Sigmoid colon (tissue), 7 donors: ENCODE data around the gene TSC22D4. TPM values are rescaled to one million over a fixed set of nuclear protein-coding genes. Genes with fewer than 3 reads are reported as not detected.

Experiments used
- DNase-seq: peaks from one replicate; pipeline ENCODE4 v3.0.0-alpha.2; 2019
- H3K27ac ChIP-seq, 4 donors: fragments of 200-600 bp; sonication (generic); one replicate each; pipeline ENCODE4 v1.5.1; 2016 to 2019; ENCODE audit warnings: mild to moderate bottlenecking in 1 of 4
- H3K27me3 ChIP-seq, 3 donors: fragments of 200-600 bp; sonication (generic); one replicate each; pipeline ENCODE4 v1.5.1; 2019; ENCODE audit warnings: mild to moderate bottlenecking in 1 of 3
- H3K36me3 ChIP-seq, 4 donors: fragments of 200-600 bp; sonication (generic); one replicate each; pipeline ENCODE4 v1.5.1; 2016 to 2019
- H3K4me1 ChIP-seq, 4 donors: fragments of 200-600 bp; sonication (generic); one replicate each; pipeline ENCODE4 v1.5.1; 2017 to 2019
- H3K4me3 ChIP-seq, 4 donors: fragments of 200-600 bp; sonication (generic); one replicate each; pipeline ENCODE4 v1.5.1; 2017 to 2019; ENCODE audit warnings: mild to moderate bottlenecking in 2 of 4, moderate library complexity in 1 of 4
- H3K9me3 ChIP-seq, 4 donors: fragments of 200-600 bp in 3 of 4; sonication (generic) in 3 of 4; one replicate each; pipeline versions ENCODE4 v1.5.1 to v1.6.1; 2013 to 2019
- EP300 ChIP-seq, 4 donors: sonication (generic); formaldehyde crosslinking; IDR thresholded peaks; one replicate each; pipeline ENCODE4 v1.6.1; 2017; ENCODE audit warnings: antibody characterized with exemption in 4 of 4
- POLR2A ChIP-seq, 2 donors: fragments of 450-650 bp; IDR thresholded peaks; one replicate each; pipeline ENCODE4 v1.6.1; 2016; ENCODE audit warnings: antibody characterized with exemption in 2 of 2, mild to moderate bottlenecking in 2 of 2, moderate library complexity in 2 of 2
- POLR2AphosphoS5 ChIP-seq, 4 donors: sonication (generic); formaldehyde crosslinking; IDR thresholded peaks; one replicate each; pipeline ENCODE4 v1.6.1; 2017; ENCODE audit warnings: antibody characterized with exemption in 4 of 4
- WGBS, 2 donors: extraction: QIAGEN DNeasy Blood & Tissue Kit; methylation state at CpG; one replicate each; pipeline ENCODE4 v1.1.7; 2013; 5-methylcytosine and 5-hydroxymethylcytosine counted together
- intact Hi-C: fragments of 100-400 bp; cut with DNase I; formaldehyde crosslinking; loops from one replicate; pipeline ENCODE4 v1.15.1; 2023
- polyA plus RNA-seq, 3 donors: library from polyadenylated mRNA; stranded (reverse); fragments of 200-250 nt; gene quantifications; one replicate each; pipeline ENCODE4 v1.2.3, GENCODE V29; 2013
- total RNA-seq, 4 donors: library from RNA; depleted of rRNA; stranded (reverse); fragments of >200 nt; gene quantifications; one replicate each; pipeline ENCODE4 v1.1.0, GENCODE V29; 2016
- TF ChIP-seq, protein P1 (sequence below), 4 experiments: fragments of 450-650 bp in 3 of 4; fragments of 200-600 bp in 1 of 4; IDR thresholded peaks; one replicate each; pipeline ENCODE4 v1.5.1; 2016 to 2019; ENCODE audit warnings: antibody characterized with exemption in 4 of 4, mild to moderate bottlenecking in 3 of 4, moderate library complexity in 2 of 4
- donor health status: healthy with polysubstance abuse.
- donor health status: Bipolar disorder and iron deficiency.
- donor health status: healthy.

Gene TSC22D4
- total and polyA plus RNA-seq, 7 donors, result 24.4 to 53.5 (median 31.6) TPM

DNA sequence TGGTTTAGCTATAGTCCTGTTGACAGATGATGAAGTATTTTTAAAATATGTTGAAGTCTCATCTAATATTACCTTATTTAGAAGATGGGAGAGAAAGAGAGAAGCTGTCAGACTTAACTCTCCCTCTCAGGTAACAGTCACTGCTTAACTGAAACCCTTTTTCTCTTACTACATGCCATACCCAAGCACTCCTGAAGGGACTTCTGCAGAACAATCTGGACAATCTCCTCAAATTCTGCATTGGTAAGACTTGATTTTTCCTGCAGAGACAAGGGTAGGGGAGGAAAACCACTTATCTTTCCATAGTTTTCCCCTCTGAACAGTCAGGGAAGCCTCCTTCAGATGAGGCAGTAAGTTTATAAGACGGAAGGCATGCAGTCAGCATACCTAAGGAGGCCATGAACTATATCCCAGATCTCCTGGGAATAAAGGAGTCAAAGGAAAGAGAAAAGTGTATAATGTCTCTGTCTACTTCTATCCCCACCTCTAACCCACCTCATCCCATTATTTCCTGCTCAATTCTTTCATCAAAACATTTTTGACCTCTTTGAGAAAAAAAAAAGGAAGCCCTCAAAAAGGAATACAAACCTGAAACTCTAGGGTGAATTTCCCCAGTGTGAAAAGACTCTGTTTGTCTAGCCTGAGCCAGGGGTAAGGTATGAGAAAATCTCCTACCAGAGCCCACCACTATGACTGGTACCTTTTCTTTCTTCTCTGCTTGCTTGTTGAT is 59.9 kb downstream of the TSC22D4 start:
- Histone ChIP-seq H3K36me3 (peaks cover 0 to 12% (median 0%) of the 10 kb centered on the region in 4 donors), H3K9me3 (no peaks in the 10 kb centered on the region), H3K27ac (no peak overlapping the region), H3K4me1 (no peaks in the 10 kb centered on the region), H3K27me3 (no peaks in the 10 kb centered on the region), H3K4me3 (no peak overlapping the region)
- WGBS, 2 donors, result 91 to 94% methylated on average over 1 of the region's 1 CpG
- no peak for TF ChIP-seq POLR2AphosphoS5 (IDR thresholded peaks at IDR 0.05)
- TF ChIP-seq EP300 (IDR thresholded peaks at IDR 0.05), result no peak
- TF ChIP-seq, protein P1, sequence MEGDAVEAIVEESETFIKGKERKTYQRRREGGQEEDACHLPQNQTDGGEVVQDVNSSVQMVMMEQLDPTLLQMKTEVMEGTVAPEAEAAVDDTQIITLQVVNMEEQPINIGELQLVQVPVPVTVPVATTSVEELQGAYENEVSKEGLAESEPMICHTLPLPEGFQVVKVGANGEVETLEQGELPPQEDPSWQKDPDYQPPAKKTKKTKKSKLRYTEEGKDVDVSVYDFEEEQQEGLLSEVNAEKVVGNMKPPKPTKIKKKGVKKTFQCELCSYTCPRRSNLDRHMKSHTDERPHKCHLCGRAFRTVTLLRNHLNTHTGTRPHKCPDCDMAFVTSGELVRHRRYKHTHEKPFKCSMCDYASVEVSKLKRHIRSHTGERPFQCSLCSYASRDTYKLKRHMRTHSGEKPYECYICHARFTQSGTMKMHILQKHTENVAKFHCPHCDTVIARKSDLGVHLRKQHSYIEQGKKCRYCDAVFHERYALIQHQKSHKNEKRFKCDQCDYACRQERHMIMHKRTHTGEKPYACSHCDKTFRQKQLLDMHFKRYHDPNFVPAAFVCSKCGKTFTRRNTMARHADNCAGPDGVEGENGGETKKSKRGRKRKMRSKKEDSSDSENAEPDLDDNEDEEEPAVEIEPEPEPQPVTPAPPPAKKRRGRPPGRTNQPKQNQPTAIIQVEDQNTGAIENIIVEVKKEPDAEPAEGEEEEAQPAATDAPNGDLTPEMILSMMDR (IDR thresholded peaks at IDR 0.05), result no peak
- TF ChIP-seq POLR2A (IDR thresholded peaks at IDR 0.05), result no peak
- no peak for DNase-seq
- intact Hi-C loops, result no loop called here

Other genes with a start within 250 kb of the TSC22D4 start
- not detected for gene SPDYE3, start 171.5 kb downstream of the TSC22D4 start, total RNA-seq
- under 1 TPM in 1 of 3 donors, not detected in 2; 0.16 TPM for gene SPDYE3, start 171.5 kb downstream of the TSC22D4 start, polyA plus RNA-seq
- gene PILRB, start 121.1 kb downstream of the TSC22D4 start, total RNA-seq, result 10 to 100 TPM; 25.3 to 56.2 (median 44.4) TPM
- 10 to 100 TPM in 1 of 3 donors, 1 to 10 TPM in 2; 4.9 to 65.6 (median 7.2) TPM for gene PILRB, start 121.1 kb downstream of the TSC22D4 start, polyA plus RNA-seq
- 10 to 100 TPM in 1 of 4 donors, 1 to 10 TPM in 3; 5.0 to 10.0 (median 5.9) TPM for gene PILRA, start 105.7 kb downstream of the TSC22D4 start, total RNA-seq
- 1 to 10 TPM; 5.4 to 6.9 (median 5.5) TPM for gene PILRA, start 105.7 kb downstream of the TSC22D4 start, polyA plus RNA-seq
- gene ZCWPW1, start 50.5 kb downstream of the TSC22D4 start, total RNA-seq, result 1 to 10 TPM; 3.8 to 9.4 (median 6.2) TPM
- 1 to 10 TPM; 1.2 to 6.2 (median 5.4) TPM for gene ZCWPW1, start 50.5 kb downstream of the TSC22D4 start, polyA plus RNA-seq
- gene MEPCE, start 49.4 kb downstream of the TSC22D4 start, total RNA-seq, result 10 to 100 TPM; 20.0 to 29.7 (median 25.5) TPM
- 10 to 100 TPM; 18.0 to 32.1 (median 19.7) TPM for gene MEPCE, start 49.4 kb downstream of the TSC22D4 start, polyA plus RNA-seq
- 10 to 100 TPM; 17.4 to 42.6 (median 35.2) TPM for gene PPP1R35, start 42.7 kb downstream of the TSC22D4 start, total RNA-seq
- gene PPP1R35, start 42.7 kb downstream of the TSC22D4 start, polyA plus RNA-seq, result 10 to 100 TPM; 28.2 to 45.5 (median 31.4) TPM
- gene SPACDR, start 15.0 kb downstream of the TSC22D4 start, total RNA-seq, result under 1 TPM in 1 of 4 donors, not detected in 3; 0.95 TPM
- gene SPACDR, start 15.0 kb downstream of the TSC22D4 start, polyA plus RNA-seq, result under 1 TPM in 1 of 3 donors, not detected in 2; 0.63 TPM
- 1 to 10 TPM; 1.1 to 1.5 (median 1.4) TPM for gene NYAP1, start 4.7 kb upstream of the TSC22D4 start, total RNA-seq
- 1 to 10 TPM in 1 of 3 donors, under 1 TPM in 1, not detected in 1; 0.23 to 1.6 TPM for gene NYAP1, start 4.7 kb upstream of the TSC22D4 start, polyA plus RNA-seq
- gene AGFG2, start 60.0 kb upstream of the TSC22D4 start, total RNA-seq, result 10 to 100 TPM; 17.5 to 32.7 (median 20.2) TPM
- gene AGFG2, start 60.0 kb upstream of the TSC22D4 start, polyA plus RNA-seq, result 10 to 100 TPM; 28.8 to 33.0 (median 30.7) TPM
- 1 to 10 TPM in 2 of 4 donors, under 1 TPM in 1, not detected in 1; 0.71 to 2.5 (median 1.9) TPM for gene SAP25, start 94.7 kb upstream of the TSC22D4 start, total RNA-seq
- 1 to 10 TPM in 1 of 3 donors, not detected in 2; 7.2 TPM for gene SAP25, start 94.7 kb upstream of the TSC22D4 start, polyA plus RNA-seq
- 10 to 100 TPM; 28.9 to 74.5 (median 42.9) TPM for gene LRCH4, start 106.9 kb upstream of the TSC22D4 start, total RNA-seq
- 10 to 100 TPM; 28.2 to 92.3 (median 40.7) TPM for gene LRCH4, start 106.9 kb upstream of the TSC22D4 start, polyA plus RNA-seq
- gene FBXO24, start 107.1 kb upstream of the TSC22D4 start, total RNA-seq, result 1 to 10 TPM in 1 of 4 donors, under 1 TPM in 2, not detected in 1; 0.27 to 2.8 (median 0.71) TPM
- 1 to 10 TPM in 1 of 3 donors, under 1 TPM in 2; 0.46 to 1.2 (median 0.95) TPM for gene FBXO24, start 107.1 kb upstream of the TSC22D4 start, polyA plus RNA-seq
- 10 to 100 TPM; 14.3 to 76.4 (median 21.4) TPM for gene PCOLCE, start 123.1 kb upstream of the TSC22D4 start, total RNA-seq
- gene PCOLCE, start 123.1 kb upstream of the TSC22D4 start, polyA plus RNA-seq, result 10 to 100 TPM in 2 of 3 donors, 1 to 10 TPM in 1; 2.3 to 36.7 (median 10.8) TPM
- gene MOSPD3, start 133.3 kb upstream of the TSC22D4 start, total RNA-seq, result 10 to 100 TPM in 3 of 4 donors, 1 to 10 TPM in 1; 8.0 to 16.4 (median 12.0) TPM
- 10 to 100 TPM; 18.0 to 19.2 (median 18.7) TPM for gene MOSPD3, start 133.3 kb upstream of the TSC22D4 start, polyA plus RNA-seq
- under 1 TPM in 1 of 4 donors, not detected in 3; 0.71 TPM for gene TFR2, start 162.3 kb upstream of the TSC22D4 start, total RNA-seq
- 1 to 10 TPM in 1 of 3 donors, not detected in 2; 2.2 TPM for gene TFR2, start 162.3 kb upstream of the TSC22D4 start, polyA plus RNA-seq
- gene ACTL6B, start 177.2 kb upstream of the TSC22D4 start, total RNA-seq, result under 1 TPM in 2 of 4 donors, not detected in 2; 0.68 to 0.71 TPM
- gene ACTL6B, start 177.2 kb upstream of the TSC22D4 start, polyA plus RNA-seq, result under 1 TPM in 1 of 3 donors, not detected in 2; 0.58 TPM
- gene GNB2, start 194.5 kb upstream of the TSC22D4 start, total RNA-seq, result 100 to 1,000 TPM; 133 to 199 (median 163) TPM
- gene GNB2, start 194.5 kb upstream of the TSC22D4 start, polyA plus RNA-seq, result 100 to 1,000 TPM; 230 to 286 (median 236) TPM
- gene GIGYF1, start 215.0 kb upstream of the TSC22D4 start, total RNA-seq, result 10 to 100 TPM; 24.8 to 47.1 (median 26.6) TPM
- 10 to 100 TPM in 1 of 3 donors, 1 to 10 TPM in 2; 3.5 to 27.9 (median 4.8) TPM for gene GIGYF1, start 215.0 kb upstream of the TSC22D4 start, polyA plus RNA-seq
- 10 to 100 TPM; 20.5 to 39.5 (median 31.7) TPM for gene POP7, start 226.9 kb upstream of the TSC22D4 start, total RNA-seq
- gene POP7, start 226.9 kb upstream of the TSC22D4 start, polyA plus RNA-seq, result 10 to 100 TPM; 43.5 to 46.2 (median 44.4) TPM
- gene EPO, start 241.3 kb upstream of the TSC22D4 start, total RNA-seq, result not detected
- gene EPO, start 241.3 kb upstream of the TSC22D4 start, polyA plus RNA-seq, result not detected